Nephron (organoid): Measurements from ENCODE around the gene TRANK1.
"Not testable (repeated sequence)": the region's sequence is repeated elsewhere in the genome, so short reads cannot be mapped to it uniquely, and the experiment has no call there.

Experiments used
- H3K27ac Mint-ChIP-seq, 3 experiments: 2 replicates each; pipeline ENCODE4 v1.8.0; 2020; ENCODE audit warnings: mixed read lengths in 3 of 3, mild to moderate bottlenecking in 2 of 3, moderate library complexity in 1 of 3
- H3K27me3 Mint-ChIP-seq: 2 replicates; pipeline ENCODE4 v1.8.0; 2021; ENCODE audit warnings: low read depth, mild to moderate bottlenecking, moderate library complexity, mixed read lengths
- H3K36me3 Mint-ChIP-seq: 2 replicates; pipeline ENCODE4 v1.8.0; 2020; ENCODE audit warnings: low read depth, mixed read lengths
- H3K4me1 Mint-ChIP-seq: 2 replicates; pipeline ENCODE4 v1.8.0; 2020; ENCODE audit warnings: mixed read lengths
- H3K4me3 Mint-ChIP-seq, 3 experiments: 2 replicates each; pipeline ENCODE4 v1.8.0; 2020; ENCODE audit warnings: mild to moderate bottlenecking in 3 of 3, mixed read lengths in 3 of 3, moderate library complexity in 2 of 3
- H3K9me3 Mint-ChIP-seq: 2 replicates; pipeline ENCODE4 v1.8.0; 2020; ENCODE audit warnings: mixed read lengths
- CTCF ChIP-seq, 3 experiments: fragments of 200-600 bp; sonication (generic); IDR thresholded peaks; one replicate each; pipeline ENCODE4 v1.5.0; 2021; ENCODE audit warnings: antibody characterized with exemption in 3 of 3; ENCODE audit not compliant: unreplicated experiment in 3 of 3

Gene TRANK1

GRCh38 chr3:36954452-36955134 is 9.7 kb upstream of the TRANK1 start:
- Mint-ChIP-seq H3K9me3 (peaks cover under 1% of the 10 kb centered on the region), H3K4me1 (peaks cover 1% of the 10 kb centered on the region)

GRCh38 chr3:36947814-36948213 is 3.0 kb upstream of the TRANK1 start:
- Mint-ChIP-seq H3K36me3 (peaks cover 24% of the 10 kb centered on the region), H3K9me3 (peaks cover 28% of the 10 kb centered on the region), H3K4me3 (peak overlapping the region; percentile 41 to 63 (median 55))
- not testable (repeated sequence) for H3K27me3 Mint-ChIP-seq, H3K4me1 Mint-ChIP-seq, H3K27ac Mint-ChIP-seq

More at GRCh38 chr3:36954452-36955134, 9.7 kb upstream of the TRANK1 start:
- Mint-ChIP-seq H3K27ac (no peak overlapping the region), H3K27me3 (no peaks in the 10 kb centered on the region), H3K36me3 (no peaks in the 10 kb centered on the region), H3K4me3 (no peak overlapping the region)
- no peak for TF ChIP-seq CTCF (IDR thresholded peaks at IDR 0.05; ENCODE audit: unreplicated experiment in 3 of 3)

GRCh38 chr3:36945333-36945980 is 603 bp upstream of the TRANK1 start:
- Mint-ChIP-seq H3K36me3 (peaks cover 24% of the 10 kb centered on the region), H3K27ac (peak overlapping the region in 1 of 3 experiments; percentile 76), H3K4me1 (peaks cover 19% of the 10 kb centered on the region), H3K9me3 (peaks cover 28% of the 10 kb centered on the region), H3K27me3 (peaks cover 4% of the 10 kb centered on the region), H3K4me3 (peak overlapping the region; percentile 81 to 95 (median 89))
- TF ChIP-seq CTCF (IDR thresholded peaks at IDR 0.05; ENCODE audit: unreplicated experiment in 3 of 3): no peak

GRCh38 chr3:36944012-36944640 is 728 bp downstream of the TRANK1 start:
- no peak for TF ChIP-seq CTCF (IDR thresholded peaks at IDR 0.05; ENCODE audit: unreplicated experiment in 3 of 3)
- Mint-ChIP-seq H3K4me1 (peaks cover 19% of the 10 kb centered on the region), H3K36me3 (peaks cover 21% of the 10 kb centered on the region), H3K9me3 (peaks cover 23% of the 10 kb centered on the region), H3K27ac (peak overlapping the region in 2 of 3 experiments; percentile 71 to 89), H3K4me3 (peak overlapping the region; percentile 82 to 90 (median 90)), H3K27me3 (peaks cover 4% of the 10 kb centered on the region)

- peaks cover 19% of the 10 kb centered on the region for H3K4me1 Mint-ChIP-seq
- H3K27ac Mint-ChIP-seq: peak overlapping the region in 2 of 3 experiments; percentile 71 to 89
- peaks cover 4% of the 10 kb centered on the region for H3K27me3 Mint-ChIP-seq
Measured at GRCh38 chr3:36943601-36944000, 1.3 kb downstream of the TRANK1 start.

More at GRCh38 chr3:36943601-36944000, 1.3 kb downstream of the TRANK1 start:
- Mint-ChIP-seq H3K9me3 (peaks cover 19% of the 10 kb centered on the region), H3K36me3 (peaks cover 19% of the 10 kb centered on the region), H3K4me3 (peak overlapping the region; percentile 82 to 90 (median 90))
- no peak for TF ChIP-seq CTCF (IDR thresholded peaks at IDR 0.05; ENCODE audit: unreplicated experiment in 3 of 3)
